SH-SY5Y (cell line): ENCODE measurements around the gene MBOAT7.

ENCODE experiments used
- GATA2 ChIP-seq: IDR thresholded peaks from 2 replicates; pipeline ENCODE4 v1.6.1; 2011; ENCODE audit warnings: mild to moderate bottlenecking, low read depth, low read length
- GATA3 ChIP-seq: IDR thresholded peaks from 2 replicates; pipeline ENCODE4 v1.6.1; 2011; ENCODE audit warnings: low read depth, mild to moderate bottlenecking, low read length, moderate library complexity

- no peak for TF ChIP-seq GATA3
- no peak for TF ChIP-seq GATA2
These were observed 52.3 kb downstream of the MBOAT7 start for GRCh38 chr19:54136864-54137698.
